IPS-15b (cell line): ENCODE results near the gene UNC5A.

ENCODE experiments used
- H3K27me3 ChIP-seq: one replicate; pipeline ENCODE4 v1.6.1; 2013; ENCODE audit warnings: low read length; ENCODE audit not compliant: control insufficient read depth, insufficient read depth
- H3K36me3 ChIP-seq: one replicate; pipeline ENCODE4 v1.6.1; 2013; ENCODE audit warnings: low read length; ENCODE audit not compliant: control insufficient read depth, insufficient read depth
- H3K4me1 ChIP-seq: one replicate; pipeline ENCODE4 v1.6.1; 2013; ENCODE audit warnings: mild to moderate bottlenecking, low read length; ENCODE audit not compliant: control insufficient read depth, insufficient read depth
- H3K4me3 ChIP-seq: one replicate; pipeline ENCODE4 v1.5.1; 2013; ENCODE audit warnings: low read depth, low read length
- H3K9ac ChIP-seq: one replicate; pipeline ENCODE4 v1.6.1; 2013; ENCODE audit warnings: low read depth, mild to moderate bottlenecking, low read length
- H3K9me3 ChIP-seq: one replicate; pipeline ENCODE4 v1.6.1; 2013; ENCODE audit warnings: mild to moderate bottlenecking, low read length; ENCODE audit not compliant: control insufficient read depth, insufficient read depth

The UNC5A gene

DNA sequence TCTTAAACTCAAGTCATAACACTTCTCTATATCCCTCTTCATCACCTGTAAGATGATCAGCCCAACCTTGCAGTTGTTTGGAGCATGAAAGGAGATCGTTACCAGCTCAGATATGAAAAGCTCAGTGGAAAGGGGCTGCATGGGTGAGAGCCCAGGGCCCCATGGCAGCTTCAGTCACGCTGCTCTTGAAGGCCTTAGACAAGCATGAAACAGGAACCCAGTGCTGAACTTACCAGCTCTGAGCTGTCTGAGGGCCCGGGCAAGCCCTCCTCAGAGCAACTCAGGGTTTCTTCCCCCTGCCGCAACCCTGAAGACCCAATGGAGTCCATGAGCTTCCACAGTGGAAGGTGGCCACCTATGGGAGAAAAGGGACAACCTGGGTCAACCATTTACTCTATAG lies 85.5 kb downstream of the UNC5A start:
- peaks cover 6% of the 10 kb centered on the region for H3K4me1 ChIP-seq
- no peaks in the 10 kb centered on the region for H3K36me3 ChIP-seq
- H3K27me3 ChIP-seq: no peaks in the 10 kb centered on the region
- H3K9me3 ChIP-seq: no peaks in the 10 kb centered on the region
- H3K4me3 ChIP-seq: no peak overlapping the region
- H3K9ac ChIP-seq: no peak overlapping the region

- Histone ChIP-seq H3K9me3 (no peaks in the 10 kb centered on the region), H3K36me3 (no peaks in the 10 kb centered on the region), H3K4me1 (peaks cover 6% of the 10 kb centered on the region), H3K4me3 (no peak overlapping the region), H3K9ac (no peak overlapping the region), H3K27me3 (no peaks in the 10 kb centered on the region)
These were observed 86.9 kb downstream of the UNC5A start for GRCh38 chr5:176897263-176897662.

DNA sequence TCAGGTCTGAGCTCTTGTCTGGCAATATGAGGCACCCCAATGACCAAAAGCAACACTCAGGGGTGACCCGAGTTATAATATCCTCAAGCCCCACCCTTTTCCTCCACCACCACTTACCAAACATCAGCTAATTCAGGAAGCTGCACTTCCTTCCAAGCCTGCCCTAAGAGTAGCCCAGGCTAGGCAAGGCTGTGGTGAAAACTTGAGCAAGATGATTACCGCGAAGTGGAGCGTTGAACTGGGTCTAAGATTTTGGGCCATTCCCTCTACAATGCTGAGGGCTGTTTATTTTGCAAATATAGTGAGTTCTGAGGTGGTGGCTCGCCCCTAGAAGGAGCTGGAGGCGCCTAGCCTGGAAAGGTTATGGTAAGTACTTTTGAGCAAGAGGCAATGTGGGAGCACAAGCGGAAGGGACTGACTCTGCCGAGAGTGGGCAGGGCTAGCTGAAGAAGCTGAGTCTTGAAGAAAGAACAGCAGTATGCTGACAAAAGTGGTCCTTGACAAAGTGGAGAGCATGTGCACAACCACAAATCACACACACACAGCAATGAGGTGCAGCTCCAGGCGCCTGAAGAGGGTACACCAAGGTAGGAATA lies 89.0 kb downstream of the UNC5A start, which contains the start of gene HK3:
HK3 (minus strand) TSS at position 51 of the 596 bp plus-strand sequence. CDS start 3,187 bp downstream, outside the sequence.
- Histone ChIP-seq H3K9ac (no peak within 1 kb of the TSS), H3K27me3 (no peaks in the 10 kb centered on the region), H3K4me1 (peaks cover 6% of the 10 kb centered on the region), H3K9me3 (no peaks in the 10 kb centered on the region), H3K36me3 (peaks cover 13% of the 10 kb centered on the region), H3K4me3 (no peak within 1 kb of the TSS)

GRCh38 chr5:176899946-176900779 lies 89.8 kb downstream of the UNC5A start:
- peaks cover 15% of the 10 kb centered on the region for H3K36me3 ChIP-seq
- H3K4me3 ChIP-seq: no peak overlapping the region
- no peak overlapping the region for H3K9ac ChIP-seq
- H3K27me3 ChIP-seq: no peaks in the 10 kb centered on the region
- H3K9me3 ChIP-seq: no peaks in the 10 kb centered on the region
- H3K4me1 ChIP-seq: peaks cover 6% of the 10 kb centered on the region

GRCh38 chr5:176900780-176901204 lies 90.4 kb downstream of the UNC5A start:
- no peak overlapping the region for H3K4me3 ChIP-seq
- peaks cover 18% of the 10 kb centered on the region for H3K36me3 ChIP-seq
- no peaks in the 10 kb centered on the region for H3K9me3 ChIP-seq
- peaks cover 6% of the 10 kb centered on the region for H3K4me1 ChIP-seq
- no peaks in the 10 kb centered on the region for H3K27me3 ChIP-seq
- no peak overlapping the region for H3K9ac ChIP-seq

DNA sequence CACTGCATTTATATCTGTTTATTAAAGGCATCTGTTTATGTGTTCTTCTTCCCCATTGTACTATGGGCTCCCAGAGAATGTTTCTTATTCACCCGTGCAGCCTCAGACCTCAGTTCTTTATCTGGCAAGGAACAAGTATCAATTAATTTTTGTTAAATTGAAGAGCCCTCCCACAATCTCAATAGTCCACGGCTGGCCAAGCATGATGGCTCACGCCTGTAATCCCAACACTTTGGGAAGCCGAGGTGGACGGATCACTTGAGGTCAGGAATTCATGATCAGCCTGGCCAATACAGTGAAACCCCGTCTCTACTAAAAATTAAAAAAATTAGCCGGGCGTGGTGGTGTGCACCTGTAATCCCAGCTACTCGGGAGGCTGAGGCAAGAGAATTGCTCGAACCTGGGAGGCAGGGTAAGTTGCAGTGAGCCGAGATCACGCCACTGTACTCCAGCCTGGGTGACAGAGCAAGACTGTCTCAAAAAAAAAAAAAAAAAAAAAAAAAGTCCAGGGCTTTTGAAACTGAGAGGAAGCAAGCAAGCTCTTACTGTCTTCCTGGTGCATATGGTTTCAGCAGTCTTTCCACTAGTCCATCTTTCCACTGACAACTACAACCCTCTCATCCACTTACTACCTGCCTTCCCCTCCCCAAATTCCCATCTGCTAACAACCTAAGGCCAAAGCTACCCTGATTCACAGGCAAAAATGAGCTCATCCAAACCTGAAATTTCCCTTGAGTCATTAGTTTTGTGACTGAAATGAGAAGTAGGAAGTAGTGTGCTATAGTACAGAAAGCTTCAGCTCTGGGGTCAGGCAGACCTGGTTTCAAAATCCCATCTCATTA lies 91.1 kb downstream of the UNC5A start:
- H3K27me3 ChIP-seq: no peaks in the 10 kb centered on the region
- no peaks in the 10 kb centered on the region for H3K9me3 ChIP-seq
- H3K4me1 ChIP-seq: peaks cover 6% of the 10 kb centered on the region
- no peak overlapping the region for H3K4me3 ChIP-seq
- no peak overlapping the region for H3K9ac ChIP-seq
- H3K36me3 ChIP-seq: peaks cover 25% of the 10 kb centered on the region

DNA sequence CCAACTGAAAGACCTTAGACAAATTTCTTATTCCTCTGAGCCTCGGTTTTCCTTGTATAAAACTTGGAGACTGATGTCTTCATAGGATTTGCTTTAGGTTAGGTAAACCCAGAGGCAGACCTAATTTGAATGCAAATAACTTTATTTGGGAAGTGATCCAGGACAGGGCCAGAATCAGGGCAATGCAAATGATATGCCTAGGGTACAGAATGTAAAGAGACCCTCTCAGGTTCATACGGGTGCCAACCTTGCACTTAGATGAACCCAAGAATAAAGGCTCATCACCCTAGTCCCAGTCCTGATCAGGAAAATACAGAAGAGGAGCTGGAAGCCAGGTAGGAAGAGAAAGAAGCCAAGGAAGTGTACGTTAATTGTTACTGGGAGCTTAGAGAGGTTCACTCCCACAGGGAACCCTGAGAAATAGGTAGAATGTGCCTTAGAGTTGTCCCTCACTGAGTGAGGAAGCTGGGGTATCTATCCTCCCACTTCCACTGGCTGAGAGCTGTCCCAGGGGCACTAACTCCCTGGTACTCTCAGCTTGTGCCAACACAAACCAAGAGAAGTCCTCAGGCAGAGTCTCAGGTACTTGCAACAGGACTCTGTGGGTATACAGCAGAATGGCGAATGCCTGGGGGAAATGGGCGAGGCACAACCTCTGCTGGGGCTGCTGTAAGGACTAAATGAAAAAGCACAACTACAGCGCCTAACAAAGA lies 91.9 kb downstream of the UNC5A start:
- no peaks in the 10 kb centered on the region for H3K27me3 ChIP-seq
- H3K4me3 ChIP-seq: no peak overlapping the region
- peaks cover 6% of the 10 kb centered on the region for H3K4me1 ChIP-seq
- H3K9ac ChIP-seq: no peak overlapping the region
- H3K36me3 ChIP-seq: peaks cover 26% of the 10 kb centered on the region
- H3K9me3 ChIP-seq: no peaks in the 10 kb centered on the region

DNA sequence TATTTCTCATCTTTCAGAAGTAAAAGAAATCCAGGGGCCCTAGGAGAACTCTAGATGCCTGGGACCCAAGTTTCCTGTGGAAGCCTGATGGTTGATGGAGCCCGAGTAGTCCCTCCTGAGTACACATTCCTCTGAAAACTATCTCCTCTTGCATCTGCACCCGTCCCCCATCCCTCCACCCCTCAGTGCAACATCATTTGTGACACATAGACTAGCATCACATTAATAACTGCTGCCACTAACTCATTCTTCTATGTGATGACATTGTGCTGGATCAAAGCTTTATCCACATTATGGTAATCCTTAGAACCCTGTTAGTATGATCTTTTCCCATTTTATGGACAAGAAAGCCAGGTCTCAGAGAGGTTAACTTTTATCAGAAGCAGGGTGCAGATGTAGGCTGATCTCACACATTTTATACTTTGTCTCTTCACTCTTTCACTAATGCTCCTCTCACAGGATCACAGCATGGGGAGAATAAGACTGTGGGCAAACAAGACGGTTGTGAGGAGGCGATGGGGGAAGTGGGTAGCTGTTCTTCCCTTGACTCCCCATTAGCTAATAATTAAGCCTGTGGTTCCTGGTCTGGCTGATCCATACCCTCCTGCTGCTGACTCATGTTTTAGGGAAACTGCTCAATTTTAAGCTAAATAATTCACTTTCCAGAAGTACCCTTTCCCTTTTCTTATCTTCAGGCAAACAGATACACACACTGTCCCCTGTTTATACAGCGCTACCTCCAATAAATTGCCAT lies 92.7 kb downstream of the UNC5A start:
- Histone ChIP-seq H3K9me3 (no peaks in the 10 kb centered on the region), H3K36me3 (peaks cover 31% of the 10 kb centered on the region), H3K4me3 (no peak overlapping the region), H3K9ac (no peak overlapping the region), H3K4me1 (peaks cover 6% of the 10 kb centered on the region), H3K27me3 (no peaks in the 10 kb centered on the region)

GRCh38 chr5:176904276-176904675 lies 93.9 kb downstream of the UNC5A start:
- H3K9ac ChIP-seq: no peak overlapping the region
- no peak overlapping the region for H3K4me3 ChIP-seq
- H3K36me3 ChIP-seq: peaks cover 31% of the 10 kb centered on the region
- no peaks in the 10 kb centered on the region for H3K27me3 ChIP-seq
- peaks cover 4% of the 10 kb centered on the region for H3K4me1 ChIP-seq
- H3K9me3 ChIP-seq: no peaks in the 10 kb centered on the region

GRCh38 chr5:176906126-176906525 lies 95.8 kb downstream of the UNC5A start:
- H3K4me1 ChIP-seq: no peaks in the 10 kb centered on the region
- no peak overlapping the region for H3K4me3 ChIP-seq
- H3K36me3 ChIP-seq: peaks cover 31% of the 10 kb centered on the region
- no peak overlapping the region for H3K9ac ChIP-seq
- no peaks in the 10 kb centered on the region for H3K27me3 ChIP-seq
- no peaks in the 10 kb centered on the region for H3K9me3 ChIP-seq
